ENCODE results near the gene SLC4A4.

The SLC4A4 gene

GRCh38 chr4:71549516-71550160 is 210.8 kb downstream of the SLC4A4 start:
- no peak for DNase-seq

GRCh38 chr4:71550220-71551165 is 211.7 kb downstream of the SLC4A4 start:
- DNase-seq = no peak

DNA sequence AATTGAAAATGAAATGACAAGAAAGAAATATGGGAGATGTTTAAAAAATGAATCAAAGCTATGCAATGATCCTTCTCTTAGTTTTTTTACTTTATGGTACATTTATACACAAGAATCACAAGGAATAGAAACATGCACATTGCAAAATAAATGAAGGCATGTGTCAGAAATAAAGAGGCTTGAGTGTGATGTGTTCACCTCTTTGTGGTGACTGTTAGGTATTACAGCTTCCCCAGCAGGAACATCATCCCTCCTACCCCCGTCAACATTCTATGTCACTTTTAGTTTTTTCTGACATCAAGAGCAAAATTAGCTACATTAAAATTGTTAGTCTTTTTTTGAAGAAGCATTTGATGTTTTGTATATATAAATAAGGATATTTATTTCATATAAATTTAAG is 214.8 kb downstream of the SLC4A4 start:
- no peak for DNase-seq

DNA sequence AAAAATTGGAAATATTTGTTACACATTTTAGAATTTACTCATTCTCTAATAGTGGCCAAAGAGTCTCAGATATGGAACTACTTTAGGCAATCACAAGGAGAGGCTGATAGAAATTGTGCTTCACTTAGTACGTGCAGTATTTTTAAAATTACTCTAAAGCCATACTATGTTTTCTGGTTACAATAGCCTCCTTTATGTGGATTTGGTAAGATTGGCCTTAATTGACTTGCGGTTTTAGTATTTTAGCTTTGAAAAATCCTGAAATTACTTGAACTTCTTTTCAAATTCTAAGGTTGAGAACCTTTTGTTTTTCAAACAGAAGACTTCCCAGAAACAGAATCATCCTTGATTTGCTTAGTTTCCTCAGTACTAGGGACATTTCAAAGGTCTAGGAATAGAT is 215.2 kb downstream of the SLC4A4 start:
- no peak for DNase-seq

DNA sequence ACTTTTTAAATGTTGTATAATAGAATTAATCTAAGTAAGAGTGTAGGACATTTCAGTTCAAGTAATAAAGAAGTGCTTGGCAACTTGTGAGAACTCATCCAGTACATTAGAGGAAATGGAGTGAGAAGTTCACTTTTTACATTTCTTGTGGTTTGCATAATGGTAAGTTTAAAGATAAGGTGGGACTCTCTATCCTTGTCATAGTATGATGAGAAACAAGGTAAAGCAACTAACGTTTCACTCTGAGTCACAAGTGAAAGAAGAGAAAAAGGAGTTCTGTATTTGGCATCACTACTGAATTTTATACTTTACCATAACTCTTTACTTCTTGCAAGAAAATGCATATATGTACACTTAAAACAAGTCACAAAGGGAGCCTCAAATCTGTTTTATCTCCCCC is 219.4 kb downstream of the SLC4A4 start:
- DNase-seq = no peak

DNA sequence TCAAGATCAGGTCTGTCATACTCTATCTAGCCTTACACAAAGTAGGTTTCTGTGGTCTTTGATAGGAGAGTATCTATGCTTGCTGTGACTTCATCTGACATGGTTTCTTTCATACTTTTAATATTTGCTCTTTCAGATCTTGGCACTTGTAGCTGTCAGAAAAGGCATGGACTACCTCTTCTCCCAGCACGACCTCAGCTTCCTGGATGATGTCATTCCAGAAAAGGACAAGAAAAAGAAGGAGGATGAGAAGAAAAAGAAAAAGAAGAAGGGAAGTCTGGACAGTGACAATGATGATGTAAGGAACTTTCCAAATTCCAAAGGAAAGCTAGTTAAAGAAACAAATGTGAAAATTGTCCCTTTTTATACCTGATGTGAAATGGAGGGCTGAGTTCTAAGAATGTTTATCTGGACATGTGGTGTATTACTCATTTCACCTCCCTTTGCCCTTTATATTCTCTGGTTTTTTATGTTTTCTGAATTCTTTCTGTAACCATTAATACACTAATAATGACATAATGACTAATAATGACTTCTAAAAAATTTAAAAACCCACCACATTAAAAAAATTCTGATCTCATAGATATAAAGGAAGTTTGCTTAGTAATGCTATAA is 221.2 kb downstream of the SLC4A4 start:
- DNase-seq = no peak

- DNase-seq = no peak
Observed at GRCh38 chr4:71564775-71565174, 226.0 kb downstream of the SLC4A4 start.

- DNase-seq = no peak
Observed at GRCh38 chr4:71566856-71567255, 228.0 kb downstream of the SLC4A4 start.

DNA sequence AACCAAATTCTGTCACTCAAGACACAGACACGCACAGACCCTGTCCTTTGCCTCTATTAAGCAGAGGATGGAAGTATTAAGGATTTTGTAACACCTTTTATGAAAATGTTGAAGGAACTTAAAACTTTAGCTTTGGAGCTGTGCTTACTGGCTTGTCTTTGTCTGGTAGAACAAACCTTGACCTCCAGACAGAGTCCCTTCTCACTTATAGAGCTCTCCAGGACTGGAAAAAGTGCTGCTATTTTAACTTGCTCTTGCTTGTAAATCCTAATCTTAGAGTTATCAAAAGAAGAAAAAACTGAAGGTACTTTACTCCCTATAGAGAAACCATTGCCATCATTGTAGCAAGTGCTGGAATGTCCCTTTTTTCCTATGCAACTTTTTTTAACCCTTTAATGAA is 229.3 kb downstream of the SLC4A4 start:
- no peak for DNase-seq

GRCh38 chr4:71570492-71570891 is 231.7 kb downstream of the SLC4A4 start:
- DNase-seq = no peak

DNA sequence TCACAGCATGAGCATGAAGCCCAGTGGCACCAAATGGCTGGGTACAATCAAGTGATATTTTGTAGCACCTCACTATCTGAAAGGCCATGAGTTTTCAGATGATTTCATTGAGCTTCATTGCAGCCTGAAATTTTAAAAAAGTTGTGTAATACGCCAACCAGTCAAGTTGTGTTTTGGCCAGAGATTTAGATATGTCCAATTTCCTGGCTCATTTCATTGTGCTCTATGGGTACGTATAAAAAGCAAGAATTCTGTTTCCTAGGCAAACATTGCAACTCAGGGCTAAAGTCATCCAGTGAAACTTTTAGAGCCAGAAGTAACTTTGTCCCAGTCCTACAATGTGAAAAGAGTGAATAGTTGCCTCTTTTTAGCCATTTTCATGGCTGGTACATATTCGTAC is 232.5 kb downstream of the SLC4A4 start:
- DNase-seq = no peak

DNA sequence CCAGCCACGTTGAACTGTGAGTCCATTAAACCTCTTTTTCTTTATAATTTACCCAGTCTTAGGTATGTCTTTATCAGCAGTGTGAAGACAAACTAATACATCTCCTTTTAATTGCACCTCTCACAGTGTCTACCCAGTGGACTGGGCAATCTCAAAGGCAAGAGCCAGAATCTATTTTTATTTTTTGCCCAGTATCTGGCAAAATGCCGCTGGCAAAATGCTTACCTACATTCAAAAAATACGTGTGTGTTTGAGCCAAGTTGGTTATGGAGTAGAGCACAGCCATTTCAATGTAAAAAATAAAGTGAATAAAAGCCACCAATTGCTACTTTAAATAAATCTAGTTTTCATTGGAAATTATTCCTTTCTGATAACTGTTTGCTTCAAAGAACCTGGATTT is 245.2 kb downstream of the SLC4A4 start:
- no peak for DNase-seq

GRCh38 chr4:71584585-71584984 is 245.8 kb downstream of the SLC4A4 start:
- no peak for DNase-seq

DNA sequence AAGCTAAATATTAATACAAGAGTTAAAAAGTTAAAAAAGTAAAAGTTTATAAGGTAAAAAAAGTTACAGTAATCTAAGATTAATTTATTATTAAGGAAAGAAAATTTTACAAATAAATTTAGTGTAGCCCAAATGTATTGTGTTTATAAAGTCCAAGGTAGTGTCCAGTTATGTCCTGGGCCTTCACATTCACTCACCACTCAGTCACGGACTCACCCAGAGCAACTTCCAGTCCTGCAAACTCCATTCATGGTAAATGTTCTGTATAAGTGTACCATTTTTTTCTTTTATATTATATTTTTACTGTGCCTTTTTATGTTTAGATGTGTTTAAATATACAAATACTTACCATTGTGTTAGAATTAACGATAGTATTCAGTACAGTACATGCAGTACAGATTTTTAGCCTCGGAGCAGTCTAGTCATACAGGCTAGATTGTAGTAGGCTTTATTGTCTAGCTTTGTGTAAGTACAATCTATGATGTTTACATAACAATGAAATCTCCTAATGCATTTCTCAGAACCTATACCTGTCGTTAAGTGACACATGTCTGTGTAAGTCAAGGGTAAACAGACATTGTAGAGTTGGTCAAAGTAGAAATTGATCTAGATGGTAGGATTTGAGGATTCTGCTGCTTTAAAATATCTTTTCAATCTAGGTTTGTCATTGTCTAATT is 247.4 kb downstream of the SLC4A4 start:
- DNase-seq = no peak

- DNase-seq = no peak
Observed at GRCh38 chr4:71587995-71588394, 249.2 kb downstream of the SLC4A4 start.

- no peak for DNase-seq
Observed at GRCh38 chr4:71592793-71593192, 254.0 kb downstream of the SLC4A4 start.

- no peak for DNase-seq
Observed at GRCh38 chr4:71593311-71593710, 254.5 kb downstream of the SLC4A4 start.

DNA sequence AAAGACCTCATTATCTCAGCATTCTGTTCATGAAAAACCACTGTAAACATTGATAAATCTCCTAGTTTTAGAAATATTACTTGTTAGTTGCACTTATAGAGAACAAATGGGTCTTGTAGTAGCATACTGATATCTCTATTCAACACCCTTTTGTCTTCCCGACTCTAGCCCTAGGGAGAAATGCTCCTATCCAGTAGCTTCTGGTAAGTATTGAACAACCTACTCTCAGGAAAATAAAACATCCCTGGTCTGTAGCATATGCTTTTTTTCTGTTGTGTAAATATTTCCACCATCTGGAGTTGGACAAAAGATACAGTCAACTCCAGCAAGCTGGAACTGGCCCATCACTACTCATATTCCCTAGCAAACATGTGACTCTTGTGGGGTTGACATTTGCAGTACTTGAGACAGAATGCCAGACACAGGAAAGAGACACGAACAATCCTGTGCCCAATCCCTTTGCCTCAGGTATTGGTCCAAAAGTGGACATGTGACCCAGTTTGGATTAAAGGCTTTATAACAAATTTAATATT is 256.8 kb downstream of the SLC4A4 start:
- DNase-seq = no peak

DNA sequence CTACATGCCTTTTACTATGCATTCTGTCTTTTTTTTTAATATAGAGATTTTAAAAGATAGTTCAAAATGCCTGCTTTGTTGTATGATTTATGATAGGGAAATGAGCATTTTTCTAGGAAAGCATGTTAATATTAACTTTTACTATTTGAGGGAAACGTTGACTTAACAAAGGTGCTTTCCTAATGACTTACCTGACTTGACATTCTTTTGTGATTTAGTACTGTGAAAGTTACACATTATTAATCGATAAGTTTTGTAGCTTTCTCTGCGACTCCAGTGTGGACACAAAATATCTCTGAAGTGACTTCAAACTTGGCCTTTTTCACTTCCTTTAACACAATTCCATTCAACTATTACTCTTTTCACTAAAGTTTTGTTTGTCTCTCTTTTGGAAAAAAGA is 260.8 kb downstream of the SLC4A4 start:
- DNase-seq = no peak

DNA sequence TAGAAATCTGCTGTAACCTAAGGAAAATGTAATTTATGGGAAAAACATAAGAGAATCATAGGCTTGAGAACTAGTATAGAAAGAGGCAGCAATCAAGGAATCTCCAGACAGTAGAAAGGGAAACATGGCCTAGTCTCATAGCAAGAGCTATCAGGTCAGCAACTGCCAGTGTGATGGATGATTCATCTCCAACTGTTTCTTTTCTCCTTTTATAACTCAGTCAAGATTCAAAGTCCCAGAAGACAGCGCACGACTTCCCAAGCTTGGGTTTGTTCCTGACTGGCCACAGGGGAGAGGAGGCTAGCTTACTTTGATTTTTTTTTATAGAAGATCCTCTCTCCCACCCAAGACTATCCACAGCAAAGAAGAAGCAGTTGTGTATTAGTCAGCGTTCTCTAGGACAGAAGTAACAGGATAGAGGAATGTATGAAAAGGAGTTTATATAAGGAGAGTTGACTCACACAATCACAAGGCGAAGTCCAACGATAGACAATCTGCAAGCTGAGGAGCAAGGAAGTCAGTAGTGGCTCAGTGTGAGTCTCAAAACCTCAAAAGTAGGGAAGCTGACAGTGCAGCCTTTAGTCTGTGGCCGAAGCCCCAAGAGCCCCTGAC is 263.6 kb downstream of the SLC4A4 start:
- no peak for DNase-seq

GRCh38 chr4:71604785-71605184 is 266.0 kb downstream of the SLC4A4 start:
- DNase-seq = no peak

GRCh38 chr4:71607109-71607508 is 268.3 kb downstream of the SLC4A4 start:
- DNase-seq = no peak

Measured in CD4-positive, alpha-beta T cell treated with Interferon gamma for 1 hour (primary cell).